PC-3 (cell line): ENCODE results near the gene FAM81A. TPM values are rescaled to one million over a fixed set of nuclear protein-coding genes. Genes with fewer than 3 reads are reported as not detected.

Source experiments
- ATAC-seq: fragments of 200-7000 bp; cut with Tn5 transposase; 2 replicates; pipeline ENCODE4 v1.9.1; 2020; ENCODE audit warnings: mild to moderate bottlenecking, moderate library complexity
- BruUV-seq: library from RNA; stranded (reverse); fragments of 400-500 nt; replicated peaks from 2 replicates; lab custom pipeline; 2021; lab: Mats Ljungman, UMichigan
- CTCF ChIA-PET: fragments of 300-600 bp; sonication (Branson Sonifier 250); formaldehyde crosslinking; loops from one replicate; lab custom pipeline; 2022; ENCODE audit warnings: antibody characterized with exemption; lab: Charles Lee
- POLR2A ChIA-PET: fragments of 300-600 bp; sonication (Branson Sonifier 250); formaldehyde crosslinking; loops from one replicate; lab custom pipeline; 2022; ENCODE audit warnings: antibody characterized with exemption; ENCODE audit not compliant: unreplicated experiment; lab: Charles Lee
- DNase-seq: peaks from one replicate; pipeline ENCODE4 v3.0.0-alpha.2; 2015
- H2AFZ ChIP-seq: fragments of 300-600 bp; sonication (generic); 2 replicates; pipeline ENCODE4 v1.6.0; 2016; ENCODE audit warnings: antibody characterized with exemption, low read length
- H3F3A ChIP-seq: fragments of 300-600 bp; sonication (generic); one replicate; pipeline ENCODE4 v1.6.0; 2017; ENCODE audit warnings: antibody characterized with exemption, low read length, control low read depth, mild to moderate bottlenecking; ENCODE audit not compliant: unreplicated experiment
- H3K27ac ChIP-seq: fragments of 300-600 bp; sonication (generic); 2 replicates; pipeline ENCODE4 v1.5.1; 2016; ENCODE audit warnings: mild to moderate bottlenecking, low read length
- H3K27me3 ChIP-seq: fragments of 300-600 bp; sonication (generic); 2 replicates; pipeline ENCODE4 v1.6.1; 2016; ENCODE audit warnings: low read length, mixed read lengths
- H3K36me3 ChIP-seq: fragments of 300-600 bp; sonication (generic); 2 replicates; pipeline ENCODE4 v1.6.1; 2016; ENCODE audit warnings: low read depth, mixed run types, low read length, mixed read lengths
- H3K4me1 ChIP-seq: fragments of 300-600 bp; sonication (generic); 2 replicates; pipeline ENCODE4 v1.5.1; 2016; ENCODE audit warnings: low read length; ENCODE audit not compliant: insufficient read depth
- H3K4me2 ChIP-seq: fragments of 300-600 bp; sonication (generic); 2 replicates; pipeline ENCODE4 v1.6.0; 2016; ENCODE audit warnings: low read length
- H3K4me3 ChIP-seq: fragments of 300-600 bp; sonication (generic); 2 replicates; pipeline ENCODE4 v1.5.1; 2016; ENCODE audit warnings: mild to moderate bottlenecking, low read length, mixed read lengths
- H3K79me2 ChIP-seq: fragments of 300-600 bp; sonication (generic); 2 replicates; pipeline ENCODE4 v1.6.1; 2017; ENCODE audit warnings: low read length, mixed read lengths
- H3K9ac ChIP-seq: fragments of 300-600 bp; sonication (generic); 2 replicates; pipeline ENCODE4 v1.6.0; 2016; ENCODE audit warnings: mild to moderate bottlenecking, low read length
- H3K9me2 ChIP-seq: fragments of 300-600 bp; sonication (generic); replicated peaks from 2 replicates; pipeline ENCODE4 v1.6.1; 2016; ENCODE audit warnings: mixed run types, low read length, mixed read lengths
- H3K9me3 ChIP-seq: fragments of 300-600 bp; sonication (generic); 2 replicates; pipeline ENCODE4 v1.6.1; 2016; ENCODE audit warnings: low read length, mixed read lengths
- H4K20me1 ChIP-seq: fragments of 300-600 bp; sonication (generic); 2 replicates; pipeline ENCODE4 v1.6.1; 2016; ENCODE audit warnings: low read length, mixed read lengths
- EZH2 ChIP-seq: fragments of 300-600 bp; sonication (generic); IDR thresholded peaks from one replicate; pipeline ENCODE4 v1.6.1; 2017; ENCODE audit warnings: antibody characterized with exemption, mild to moderate bottlenecking, low read length; ENCODE audit not compliant: unreplicated experiment
- EZH2phosphoT487 ChIP-seq: fragments of 300-600 bp; sonication (generic); IDR thresholded peaks from 2 replicates; pipeline ENCODE4 v1.6.1; 2018; ENCODE audit warnings: mild to moderate bottlenecking, antibody characterized with exemption, low read length, borderline replicate concordance
- intact Hi-C: fragments of 100-400 bp; cut with micrococcal nuclease; formaldehyde crosslinking; loops from 2 replicates; pipeline ENCODE4 v1.9.0; 2023
- total RNA-seq: library from RNA; depleted of rRNA; stranded (reverse); fragments of >200 nt; gene quantifications from 2 replicates; pipeline ENCODE4 v1.2.3, GENCODE V29; 2014; rRNA removed
- TF ChIP-seq, protein P1 (sequence below): fragments of 300-600 bp; sonication (generic); conservative IDR thresholded peaks from 2 replicates; pipeline ENCODE4 v1.5.1; 2017; ENCODE audit warnings: antibody characterized with exemption, low read depth, mild to moderate bottlenecking, low read length

Gene FAM81A
- total RNA-seq, 1 experiment from 2014 or later = 2.5 TPM

DNA sequence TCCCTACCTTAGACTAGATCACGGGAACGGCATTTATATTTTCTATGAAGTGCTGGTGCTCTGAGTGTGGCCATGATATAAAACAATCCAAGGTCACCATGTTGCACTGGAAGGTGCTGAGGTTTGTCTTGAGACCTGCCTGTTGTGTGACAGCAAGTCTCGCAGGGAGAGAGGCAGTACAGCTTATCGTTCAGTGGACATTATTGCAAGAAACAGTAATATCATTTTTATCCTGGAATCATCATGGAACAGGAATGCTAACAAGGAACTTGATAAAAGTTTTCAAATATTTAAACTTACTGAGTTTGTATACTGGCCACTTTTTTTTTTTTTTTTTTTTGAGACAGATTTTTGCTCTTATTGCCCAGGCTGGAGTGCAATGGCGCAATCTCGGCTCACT lies 133.6 kb downstream of the FAM81A start:
- no peaks in the 10 kb centered on the region for H3K9me3 ChIP-seq
- H4K20me1 ChIP-seq = no peaks in the 10 kb centered on the region
- ChIA-PET CTCF (no interaction called here), POLR2A (no interaction called here)
- no peaks in the 10 kb centered on the region for H3K79me2 ChIP-seq
- H3K4me3 ChIP-seq = no peak overlapping the region
- H3K4me2 ChIP-seq = no peak overlapping the region
- peaks cover 18% of the 10 kb centered on the region for H3K4me1 ChIP-seq
- no peak overlapping the region for H3K27ac ChIP-seq
- no peaks in the 10 kb centered on the region for H3K27me3 ChIP-seq
- DNase-seq (no peak), ATAC-seq (no peak)
- TF ChIP-seq EZH2phosphoT487 = no peak
- TF ChIP-seq, protein P1, sequence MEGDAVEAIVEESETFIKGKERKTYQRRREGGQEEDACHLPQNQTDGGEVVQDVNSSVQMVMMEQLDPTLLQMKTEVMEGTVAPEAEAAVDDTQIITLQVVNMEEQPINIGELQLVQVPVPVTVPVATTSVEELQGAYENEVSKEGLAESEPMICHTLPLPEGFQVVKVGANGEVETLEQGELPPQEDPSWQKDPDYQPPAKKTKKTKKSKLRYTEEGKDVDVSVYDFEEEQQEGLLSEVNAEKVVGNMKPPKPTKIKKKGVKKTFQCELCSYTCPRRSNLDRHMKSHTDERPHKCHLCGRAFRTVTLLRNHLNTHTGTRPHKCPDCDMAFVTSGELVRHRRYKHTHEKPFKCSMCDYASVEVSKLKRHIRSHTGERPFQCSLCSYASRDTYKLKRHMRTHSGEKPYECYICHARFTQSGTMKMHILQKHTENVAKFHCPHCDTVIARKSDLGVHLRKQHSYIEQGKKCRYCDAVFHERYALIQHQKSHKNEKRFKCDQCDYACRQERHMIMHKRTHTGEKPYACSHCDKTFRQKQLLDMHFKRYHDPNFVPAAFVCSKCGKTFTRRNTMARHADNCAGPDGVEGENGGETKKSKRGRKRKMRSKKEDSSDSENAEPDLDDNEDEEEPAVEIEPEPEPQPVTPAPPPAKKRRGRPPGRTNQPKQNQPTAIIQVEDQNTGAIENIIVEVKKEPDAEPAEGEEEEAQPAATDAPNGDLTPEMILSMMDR = no peak
- TF ChIP-seq EZH2 = no peak
- no peak overlapping the region for H3K9ac ChIP-seq
- intact Hi-C loops = no loop called here
- no peaks in the 10 kb centered on the region for H3K9me2 ChIP-seq
- no peak overlapping the region for H2AFZ ChIP-seq
- no peaks in the 10 kb centered on the region for H3F3A ChIP-seq
- no peaks in the 10 kb centered on the region for H3K36me3 ChIP-seq
- BruUV-seq = no TSS peak

Other genes starting within 250 kb of the FAM81A start
- not detected in 2 replicates for gene LDHAL6B, start 231.3 kb upstream of the FAM81A start, total RNA-seq
- 67.7 and 68.8 TPM in 2 replicates for gene MYO1E, start 65.3 kb upstream of the FAM81A start, total RNA-seq
- 0.18 TPM in 1 of 2 replicates, not detected in the other for gene GCNT3, start 173.6 kb downstream of the FAM81A start, total RNA-seq
- 53.8 and 83.9 TPM in 2 replicates for gene GTF2A2, start 219.3 kb downstream of the FAM81A start, total RNA-seq